ENCODE results near the gene VWA3B. TPM values are rescaled to one million over a fixed set of nuclear protein-coding genes. Genes with fewer than 3 reads are reported as not detected.

The VWA3B gene
- total and polyA plus RNA-seq, 2 of the 4 experiments (the other 2 are of a cell fraction), result not detected

- WGBS, 2 experiments (ENCODE audit: extremely low coverage in 2 of 2, insufficient read length in 1 of 2), result 40% methylated on average over 1 of the region's 8 CpGs; no CpG with 5 or more reads in 1 of the 2 experiments
- CTCF ChIA-PET, result no interaction called here
Observed at GRCh38 chr2:98158305-98158704, 71.3 kb downstream of the VWA3B start.

More at GRCh38 chr2:98158305-98158704, 71.3 kb downstream of the VWA3B start:
- intact Hi-C loops (cut with micrococcal nuclease), result no loop called here
- Histone ChIP-seq H2BK120ac (ENCODE audit: low read depth, low read length) (no peak overlapping the region), H2BK5ac (ENCODE audit: low read depth, low read length, poor library complexity, severe bottlenecking) (no peak overlapping the region), H3K36me3 (ENCODE audit: control insufficient read depth, insufficient read depth, low read length) (no peaks in the 10 kb centered on the region), H2BK20ac (ENCODE audit: low read depth, low read length) (no peak overlapping the region), H3K9ac (ENCODE audit: low read depth, low read length) (no peak overlapping the region), H2BK15ac (ENCODE audit: low read depth, low read length) (no peak overlapping the region), H3K4me3 (ENCODE audit: insufficient read depth, low read depth, low read length) (no peak overlapping the region), H4K20me1 (ENCODE audit: insufficient read depth, low read length) (no peaks in the 10 kb centered on the region), H3K18ac (ENCODE audit: low read depth, low read length) (no peak overlapping the region), H3K9me3 (ENCODE audit: control insufficient read depth, insufficient read depth, low read length) (no peaks in the 10 kb centered on the region), H4K5ac (ENCODE audit: low read depth, low read length) (no peak overlapping the region), H3K56ac (ENCODE audit: extremely low read depth, insufficient read depth, low read length) (no peak overlapping the region), H3K79me1 (ENCODE audit: low read depth in 1 of 2, low read length in 2 of 2) (no peaks in the 10 kb centered on the region), H3K4me1 (ENCODE audit: control insufficient read depth, insufficient read depth, low read length) (0 out of 2 replicates have a peak, but pooled peaks cover 1% of the 10 kb centered on the region), H3K23ac (ENCODE audit: low read depth, low read length) (no peak overlapping the region), H2AK9ac (replicated peaks; ENCODE audit: low read depth, low read length, poor library complexity) (no peak overlapping the region), H3K4me2 (ENCODE audit: low read depth, low read length) (no peak overlapping the region), H3K27ac (ENCODE audit: insufficient read depth, low read length) (no peak overlapping the region), H4K8ac (ENCODE audit: low read depth in 2 of 2, low read length in 2 of 2) (no peak overlapping the region), H2AK5ac (ENCODE audit: low read depth, low read length) (no peak overlapping the region), H3K9me1 (ENCODE audit: insufficient read depth, low read length) (no peaks in the 10 kb centered on the region; the same call in 1 of the 2 replicates), H4K91ac (ENCODE audit: insufficient read depth, low read depth, low read length) (no peak overlapping the region), H3K4ac (ENCODE audit: low read depth, low read length) (no peak overlapping the region), H3K27me3 (ENCODE audit: control insufficient read depth, insufficient read depth, low read length) (peaks cover 26% of the 10 kb centered on the region), H3K14ac (replicated peaks; ENCODE audit: low read depth, low read length) (no peak overlapping the region), H2AFZ (replicated peaks; ENCODE audit: low read length, poor library complexity) (no peak overlapping the region)
- TF ChIP-seq RFX5 (IDR thresholded peaks at IDR 0.05; ENCODE audit: low read depth, low read length), result no peak
- no peak for TF ChIP-seq MAZ (IDR thresholded peaks at IDR 0.05; ENCODE audit: borderline replicate concordance, low read depth, low read length)
- no peak for TF ChIP-seq RAD21 (IDR thresholded peaks at IDR 0.05; ENCODE audit: low read length)
- TF ChIP-seq FOS (IDR thresholded peaks at IDR 0.05; ENCODE audit: low read depth, low read length), result no peak
- TF ChIP-seq ELK1 (IDR thresholded peaks at IDR 0.05; ENCODE audit: borderline replicate concordance, low read depth, low read length), result no peak
- TF ChIP-seq CTCF (conservative IDR thresholded peaks at IDR 0.05; ENCODE audit: low read depth, low read length), result no peak
- no peak for TF ChIP-seq CHD1 (IDR thresholded peaks at IDR 0.05; ENCODE audit: low read depth, low read length)
- no peak for TF ChIP-seq BHLHE40 (IDR thresholded peaks at IDR 0.05; ENCODE audit: low read depth, low read length)
- TF ChIP-seq RCOR1 (IDR thresholded peaks at IDR 0.05; ENCODE audit: insufficient replicate concordance, low read length), result no peak
- TF ChIP-seq NFE2L2 (IDR thresholded peaks at IDR 0.05; ENCODE audit: low read depth, low read length), result no peak
- TF ChIP-seq SMC3 (IDR thresholded peaks at IDR 0.05; ENCODE audit: low read depth, low read length), result no peak
- TF ChIP-seq POLR2A (IDR thresholded peaks at IDR 0.05; ENCODE audit: low read depth, low read length), result no peak
- dilution Hi-C loops (cut with HindIII; ENCODE audit: low sequenced_read_pairs, unreplicated experiment), result no loop called here
- ATAC-seq (ENCODE audit: low read depth) (no peak), DNase-seq (no peak)
- no TSS peak for BruUV-seq (replicated peaks)
- POLR2A ChIA-PET (ENCODE audit: unreplicated experiment), result no interaction called here
- in situ Hi-C loops (cut with MboI; ENCODE audit: low sequenced_read_pairs), result no loop called here

All from IMR-90 (cell line).